HepG2 (cell line): ENCODE measurements around the gene SETD1B. TPM values are rescaled to one million over a fixed set of nuclear protein-coding genes. Genes with fewer than 3 reads are reported as not detected.

Experiments used
- ATM ChIP-seq: fragments of 450-650 bp; IDR thresholded peaks from 2 replicates; pipeline ENCODE4 v1.7.1; 2017; ENCODE audit warnings: mild to moderate bottlenecking, borderline replicate concordance
- DMAP1 ChIP-seq: IDR thresholded peaks from 2 replicates; pipeline ENCODE4 v1.6.1; 2016
- EEA1 ChIP-seq: sonication (generic); formaldehyde crosslinking; IDR thresholded peaks from 2 replicates; pipeline ENCODE4 v1.5.1; 2020; ENCODE audit warnings: mild to moderate bottlenecking, missing genetic modification reagents, borderline replicate concordance
- FOSL2 ChIP-seq: sonication (generic); formaldehyde crosslinking; IDR thresholded peaks from 2 replicates; pipeline ENCODE4 v1.4.0; 2020; ENCODE audit warnings: missing genetic modification reagents
- FOXJ3 ChIP-seq: sonication (generic); formaldehyde crosslinking; IDR thresholded peaks from 2 replicates; pipeline ENCODE4 v1.4.0; 2020; ENCODE audit warnings: missing genetic modification reagents, mild to moderate bottlenecking, borderline replicate concordance
- HES4 ChIP-seq: sonication (generic); formaldehyde crosslinking; IDR thresholded peaks from 2 replicates; pipeline ENCODE4 v1.9.0; 2021; ENCODE audit warnings: mild to moderate bottlenecking, missing genetic modification reagents, borderline replicate concordance
- HNF4G ChIP-seq, 2 experiments: sonication (generic) in 1 of 2; formaldehyde crosslinking in 1 of 2; IDR thresholded peaks; 2 replicates each; pipeline versions ENCODE4 v1.4.0 to v1.6.1; 2011 to 2020; ENCODE audit warnings: borderline replicate concordance in 2 of 2, low read depth in 2 of 2, mild to moderate bottlenecking in 2 of 2, low read length in 1 of 2, missing genetic modification reagents in 1 of 2, moderate library complexity in 1 of 2
- HOXA5 ChIP-seq: sonication (generic); formaldehyde crosslinking; IDR thresholded peaks from 2 replicates; pipeline ENCODE4 v1.4.0; 2020; ENCODE audit warnings: missing genetic modification reagents
- JUNB ChIP-seq: sonication (generic); formaldehyde crosslinking; IDR thresholded peaks from 2 replicates; pipeline ENCODE4 v1.8.0; 2022; ENCODE audit warnings: missing genetic modification reagents, mild to moderate bottlenecking, borderline replicate concordance
- NFKB2 ChIP-seq: sonication (generic); formaldehyde crosslinking; IDR thresholded peaks from 2 replicates; pipeline ENCODE4 v1.4.0; 2020; ENCODE audit warnings: missing genetic modification reagents, borderline replicate concordance
- PAWR ChIP-seq: sonication (generic); formaldehyde crosslinking; IDR thresholded peaks from 2 replicates; pipeline ENCODE4 v1.4.0; 2020; ENCODE audit warnings: missing genetic modification reagents, mild to moderate bottlenecking, borderline replicate concordance
- PITX1 ChIP-seq: sonication (generic); formaldehyde crosslinking; IDR thresholded peaks from 2 replicates; pipeline ENCODE4 v1.5.1; 2020; ENCODE audit warnings: mild to moderate bottlenecking, missing genetic modification reagents
- RARG ChIP-seq: sonication (generic); formaldehyde crosslinking; IDR thresholded peaks from 2 replicates; pipeline ENCODE4 v1.4.0; 2020; ENCODE audit warnings: low read depth, mild to moderate bottlenecking, missing genetic modification reagents
- REL ChIP-seq: sonication (generic); formaldehyde crosslinking; conservative IDR thresholded peaks from 2 replicates; pipeline ENCODE4 v1.8.0; 2022; ENCODE audit warnings: mild to moderate bottlenecking, missing genetic modification reagents, moderate library complexity
- RFXAP ChIP-seq: sonication (generic); formaldehyde crosslinking; IDR thresholded peaks from 2 replicates; pipeline ENCODE4 v1.4.0; 2020; ENCODE audit warnings: missing genetic modification reagents, borderline replicate concordance
- ZMYM3 ChIP-seq: sonication (generic); formaldehyde crosslinking; IDR thresholded peaks from 2 replicates; pipeline ENCODE4 v1.5.1; 2020; ENCODE audit warnings: mild to moderate bottlenecking, missing genetic modification reagents
- ZNF232 ChIP-seq: sonication (generic); formaldehyde crosslinking; IDR thresholded peaks from 2 replicates; pipeline ENCODE4 v1.4.0; 2020; ENCODE audit warnings: missing genetic modification reagents, borderline replicate concordance
- ZNF256 ChIP-seq: sonication (generic); formaldehyde crosslinking; conservative IDR thresholded peaks from 2 replicates; pipeline ENCODE4 v1.4.0; 2020; ENCODE audit warnings: missing genetic modification reagents
- ZNF260 ChIP-seq: sonication (generic); formaldehyde crosslinking; IDR thresholded peaks from 2 replicates; pipeline ENCODE4 v1.4.0; 2020; ENCODE audit warnings: missing genetic modification reagents, low read depth, mild to moderate bottlenecking, borderline replicate concordance
- ZNF274 ChIP-seq: sonication (generic); formaldehyde crosslinking; IDR thresholded peaks from 2 replicates; pipeline ENCODE4 v1.5.1; 2020; ENCODE audit warnings: mild to moderate bottlenecking, missing genetic modification reagents
- ZNF513 ChIP-seq: sonication (generic); formaldehyde crosslinking; conservative IDR thresholded peaks from 2 replicates; pipeline ENCODE4 v1.5.0; 2020; ENCODE audit warnings: missing genetic modification reagents
- ZNF850 ChIP-seq: sonication (generic); formaldehyde crosslinking; conservative IDR thresholded peaks from 2 replicates; pipeline ENCODE4 v1.9.0; 2021; ENCODE audit warnings: mild to moderate bottlenecking, missing genetic modification reagents
- polyA plus RNA-seq, 8 experiments: library from polyadenylated mRNA; depleted of rRNA in 3 of 8; stranded (reverse) in 7 of 8; unstranded in 1 of 8; fragments of >200 nt; fragmentation: Illumina TruSeq in 4 of 8; extraction: Trizol in 4 of 8; gene quantifications; 2 replicates each; pipeline versions ENCODE4 v1.2.1 to v1.2.3, GENCODE V29; 2011 to 2016; ENCODE audit warnings: low read depth in 4 of 8, missing spikeins in 1 of 8, mixed read lengths in 1 of 8; ENCODE audit not compliant: insufficient read depth in 1 of 8
- total RNA-seq, 5 experiments: library from RNA; depleted of rRNA; stranded (reverse); fragments of >200 nt; fragmentation: Illumina TruSeq; extraction: Trizol; gene quantifications; 2 replicates each; pipeline ENCODE4 v1.2.3, GENCODE V29; 2016; ENCODE audit warnings: low read depth in 1 of 5
- TF ChIP-seq, protein P1 (sequence below): sonication (generic); formaldehyde crosslinking; IDR thresholded peaks from 2 replicates; pipeline ENCODE4 v1.4.0; 2020; ENCODE audit warnings: missing genetic modification reagents
- TF ChIP-seq, protein P2 (sequence below): sonication (generic); formaldehyde crosslinking; IDR thresholded peaks from 2 replicates; pipeline ENCODE4 v1.4.0; 2020; ENCODE audit warnings: missing genetic modification reagents

SETD1B gene
- total and polyA plus RNA-seq, 2 of the 13 experiments (the other 11 are each of a cell fraction or from before 2014, with no cell fraction given), result 1.1 to 1.4 TPM

DNA sequence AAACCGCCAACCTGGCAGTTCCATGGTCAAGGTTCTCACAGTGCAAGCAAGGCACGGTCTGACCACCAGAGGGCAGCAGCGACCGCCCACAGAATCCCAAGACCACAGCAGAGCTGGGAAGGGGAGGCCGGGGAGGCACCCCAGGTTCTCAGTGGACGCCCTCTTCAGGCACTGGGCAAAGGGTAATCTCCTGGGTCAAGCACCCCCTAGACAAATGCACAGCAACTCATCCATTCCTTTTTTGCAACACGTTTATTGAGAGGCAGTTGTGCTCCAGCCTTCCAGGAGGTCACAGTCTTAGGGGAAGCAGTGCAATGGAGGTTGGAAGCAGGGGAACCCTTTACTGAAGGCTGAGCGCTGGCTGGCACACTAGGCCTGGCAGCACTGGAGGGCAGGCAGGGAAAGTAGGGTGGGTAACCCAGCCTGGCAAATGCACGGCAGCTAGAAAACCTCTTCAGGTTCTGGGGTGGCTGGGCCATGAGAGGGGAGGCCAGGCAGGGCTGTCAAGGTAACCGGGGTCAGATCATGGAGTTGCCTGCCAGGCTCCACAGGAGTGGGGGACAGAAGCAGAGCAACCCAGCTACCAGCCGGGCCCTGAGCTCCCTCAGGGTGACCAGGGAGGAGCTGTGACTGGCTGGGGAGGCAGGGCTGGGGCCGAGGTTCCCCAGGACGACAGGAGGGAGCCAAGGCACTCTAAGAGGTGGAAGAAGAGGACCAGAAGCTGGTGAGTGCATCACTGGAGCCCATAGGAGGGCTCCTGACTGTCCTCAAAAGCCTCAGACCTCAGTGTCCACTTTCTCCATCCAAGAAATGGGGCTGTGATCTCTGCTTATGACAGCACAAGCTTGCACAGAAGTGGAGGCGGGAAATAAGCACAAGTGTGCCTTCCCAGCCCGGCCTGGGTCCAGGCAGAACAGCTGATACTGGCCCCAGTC lies 8.5 kb upstream of the SETD1B start (continued):
- peak; percentile 13; the same call in 1 of the 2 replicates for TF ChIP-seq HNF4G (IDR thresholded peaks at IDR 0.05; ENCODE audit: borderline replicate concordance, low read depth, low read length)
- TF ChIP-seq HNF4G (CRISPR knock-in tag; IDR thresholded peaks at IDR 0.05; ENCODE audit: borderline replicate concordance, low read depth), result no peak
- TF ChIP-seq PITX1 (CRISPR knock-in tag), result peak; percentile 32; the same call in 1 of the 2 replicates
- TF ChIP-seq ZNF850, result no peak
- no peak for TF ChIP-seq JUNB (CRISPR knock-in tag)
- TF ChIP-seq DMAP1, result no peak; the same call in 1 of the 2 replicates
- no peak for TF ChIP-seq ZNF513 (CRISPR knock-in tag)
- TF ChIP-seq, protein P1, sequence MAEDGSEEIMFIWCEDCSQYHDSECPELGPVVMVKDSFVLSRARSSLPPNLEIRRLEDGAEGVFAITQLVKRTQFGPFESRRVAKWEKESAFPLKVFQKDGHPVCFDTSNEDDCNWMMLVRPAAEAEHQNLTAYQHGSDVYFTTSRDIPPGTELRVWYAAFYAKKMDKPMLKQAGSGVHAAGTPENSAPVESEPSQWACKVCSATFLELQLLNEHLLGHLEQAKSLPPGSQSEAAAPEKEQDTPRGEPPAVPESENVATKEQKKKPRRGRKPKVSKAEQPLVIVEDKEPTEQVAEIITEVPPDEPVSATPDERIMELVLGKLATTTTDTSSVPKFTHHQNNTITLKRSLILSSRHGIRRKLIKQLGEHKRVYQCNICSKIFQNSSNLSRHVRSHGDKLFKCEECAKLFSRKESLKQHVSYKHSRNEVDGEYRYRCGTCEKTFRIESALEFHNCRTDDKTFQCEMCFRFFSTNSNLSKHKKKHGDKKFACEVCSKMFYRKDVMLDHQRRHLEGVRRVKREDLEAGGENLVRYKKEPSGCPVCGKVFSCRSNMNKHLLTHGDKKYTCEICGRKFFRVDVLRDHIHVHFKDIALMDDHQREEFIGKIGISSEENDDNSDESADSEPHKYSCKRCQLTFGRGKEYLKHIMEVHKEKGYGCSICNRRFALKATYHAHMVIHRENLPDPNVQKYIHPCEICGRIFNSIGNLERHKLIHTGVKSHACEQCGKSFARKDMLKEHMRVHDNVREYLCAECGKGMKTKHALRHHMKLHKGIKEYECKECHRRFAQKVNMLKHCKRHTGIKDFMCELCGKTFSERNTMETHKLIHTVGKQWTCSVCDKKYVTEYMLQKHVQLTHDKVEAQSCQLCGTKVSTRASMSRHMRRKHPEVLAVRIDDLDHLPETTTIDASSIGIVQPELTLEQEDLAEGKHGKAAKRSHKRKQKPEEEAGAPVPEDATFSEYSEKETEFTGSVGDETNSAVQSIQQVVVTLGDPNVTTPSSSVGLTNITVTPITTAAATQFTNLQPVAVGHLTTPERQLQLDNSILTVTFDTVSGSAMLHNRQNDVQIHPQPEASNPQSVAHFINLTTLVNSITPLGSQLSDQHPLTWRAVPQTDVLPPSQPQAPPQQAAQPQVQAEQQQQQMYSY (CRISPR knock-in tag), result no peak
- 0 out of 2 replicates have a peak, but pooled peaks have one; percentile 6 for TF ChIP-seq HOXA5 (CRISPR knock-in tag)
- TF ChIP-seq ZNF232 (CRISPR knock-in tag), result no peak
- TF ChIP-seq REL (CRISPR knock-in tag), result no peak
- 0 out of 2 replicates have a peak, but pooled peaks have one; percentile 9 for TF ChIP-seq RFXAP (CRISPR knock-in tag)
- TF ChIP-seq ZNF260 (CRISPR knock-in tag), result no peak
- TF ChIP-seq NFKB2 (CRISPR knock-in tag), result peak; percentile 34; the same call in 1 of the 2 replicates
- TF ChIP-seq ZNF256 (CRISPR knock-in tag), result no peak
- TF ChIP-seq ZMYM3 (CRISPR knock-in tag), result no peak
- TF ChIP-seq HES4 (CRISPR knock-in tag), result no peak
- peak; percentile 23; the same call in 1 of the 2 replicates for TF ChIP-seq FOSL2 (CRISPR knock-in tag)
- no peak for TF ChIP-seq PAWR
- no peak for TF ChIP-seq EEA1 (CRISPR knock-in tag)
- TF ChIP-seq, protein P2, sequence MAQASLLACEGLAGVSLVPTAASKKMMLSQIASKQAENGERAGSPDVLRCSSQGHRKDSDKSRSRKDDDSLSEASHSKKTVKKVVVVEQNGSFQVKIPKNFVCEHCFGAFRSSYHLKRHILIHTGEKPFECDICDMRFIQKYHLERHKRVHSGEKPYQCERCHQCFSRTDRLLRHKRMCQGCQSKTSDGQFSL, result no peak
- TF ChIP-seq ATM, result no peak
- TF ChIP-seq FOXJ3 (CRISPR knock-in tag), result no peak
- TF ChIP-seq ZNF274 (CRISPR knock-in tag), result no peak
- TF ChIP-seq RARG (CRISPR knock-in tag), result no peak
